Ishikawa (cell line): ENCODE data around the gene CPXM1.

Experiments
- CEBPB ChIP-seq: IDR thresholded peaks from 2 replicates; pipeline ENCODE4 v1.6.1; 2012
- CREB1 ChIP-seq: IDR thresholded peaks from 2 replicates; pipeline ENCODE4 v1.6.1; 2012; ENCODE audit warnings: low read depth
- EGR1 ChIP-seq: IDR thresholded peaks from 2 replicates; pipeline ENCODE4 v1.6.1; 2012
- EP300 ChIP-seq: IDR thresholded peaks from 2 replicates; pipeline ENCODE4 v1.6.1; 2012; ENCODE audit warnings: borderline replicate concordance
- FOXM1 ChIP-seq: IDR thresholded peaks from 2 replicates; pipeline ENCODE4 v1.6.1; 2012; ENCODE audit warnings: low read depth, borderline replicate concordance
- NFIC ChIP-seq: IDR thresholded peaks from 2 replicates; pipeline ENCODE4 v1.6.1; 2012
- RAD21 ChIP-seq: IDR thresholded peaks from 2 replicates; pipeline ENCODE4 v1.6.1; 2012; ENCODE audit warnings: low read depth
- TAF1 ChIP-seq: IDR thresholded peaks from 2 replicates; pipeline ENCODE4 v1.6.1; 2012; ENCODE audit warnings: low read depth, mild to moderate bottlenecking
- TCF12 ChIP-seq: IDR thresholded peaks from 2 replicates; pipeline ENCODE4 v1.6.1; 2012; ENCODE audit warnings: low read depth
- TEAD4 ChIP-seq: IDR thresholded peaks from 2 replicates; pipeline ENCODE4 v1.6.1; 2012
- YY1 ChIP-seq: IDR thresholded peaks from 2 replicates; pipeline ENCODE4 v1.6.1; 2012; ENCODE audit warnings: low read depth
- ZBTB7A ChIP-seq: IDR thresholded peaks from 2 replicates; pipeline ENCODE4 v1.6.1; 2012; ENCODE audit warnings: low read depth
- TF ChIP-seq, protein P1 (sequence below): IDR thresholded peaks from 2 replicates; pipeline ENCODE4 v1.6.1; 2012
- TF ChIP-seq, protein P2 (sequence below): IDR thresholded peaks from 2 replicates; pipeline ENCODE4 v1.6.1; 2012; ENCODE audit warnings: low read depth, mild to moderate bottlenecking
- TF ChIP-seq, protein P3 (sequence below): IDR thresholded peaks from 2 replicates; pipeline ENCODE4 v1.6.1; 2012

CPXM1 gene

DNA sequence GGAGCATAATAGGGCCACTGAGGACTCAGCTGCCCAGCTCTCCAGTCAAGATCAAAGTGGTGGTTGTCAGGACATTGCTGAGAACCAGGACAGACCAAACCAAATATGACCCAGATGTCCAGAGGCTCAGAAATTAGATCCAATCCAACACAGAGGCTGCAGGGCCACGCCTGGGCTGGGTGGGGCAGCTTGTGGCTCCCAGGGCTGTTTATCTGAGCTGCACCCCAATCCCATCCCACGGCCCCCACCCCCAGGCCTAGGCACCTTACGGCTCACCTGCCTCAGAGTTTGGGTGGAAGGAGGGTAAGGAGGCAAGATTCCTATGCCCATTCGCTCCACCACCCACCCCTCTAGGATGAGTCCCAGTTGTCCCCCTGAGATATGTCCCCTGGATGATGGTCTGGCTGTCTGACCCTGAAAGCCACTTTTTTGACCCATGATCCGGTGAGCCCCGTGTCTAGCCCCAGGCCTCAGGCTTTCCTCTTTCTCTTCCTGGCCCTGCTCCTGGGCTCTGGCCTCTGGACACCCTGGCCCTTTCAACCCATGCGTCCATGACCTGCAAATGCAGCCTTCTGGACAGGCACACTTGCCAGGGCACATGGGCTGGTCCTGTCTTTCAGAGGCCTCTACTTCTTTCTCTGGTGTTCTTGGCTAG lies 40.0 kb downstream of the CPXM1 start:
- TF ChIP-seq EP300 (no peak), EGR1 (no peak), YY1 (no peak), ZBTB7A (no peak), RAD21 (no peak), TCF12 (no peak), FOXM1 (no peak), CREB1 (no peak), CEBPB (no peak), TAF1 (no peak), TEAD4 (no peak), NFIC (no peak)
- TF ChIP-seq, protein P1, sequence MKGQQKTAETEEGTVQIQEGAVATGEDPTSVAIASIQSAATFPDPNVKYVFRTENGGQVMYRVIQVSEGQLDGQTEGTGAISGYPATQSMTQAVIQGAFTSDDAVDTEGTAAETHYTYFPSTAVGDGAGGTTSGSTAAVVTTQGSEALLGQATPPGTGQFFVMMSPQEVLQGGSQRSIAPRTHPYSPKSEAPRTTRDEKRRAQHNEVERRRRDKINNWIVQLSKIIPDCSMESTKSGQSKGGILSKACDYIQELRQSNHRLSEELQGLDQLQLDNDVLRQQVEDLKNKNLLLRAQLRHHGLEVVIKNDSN: no peak
- TF ChIP-seq, protein P2, sequence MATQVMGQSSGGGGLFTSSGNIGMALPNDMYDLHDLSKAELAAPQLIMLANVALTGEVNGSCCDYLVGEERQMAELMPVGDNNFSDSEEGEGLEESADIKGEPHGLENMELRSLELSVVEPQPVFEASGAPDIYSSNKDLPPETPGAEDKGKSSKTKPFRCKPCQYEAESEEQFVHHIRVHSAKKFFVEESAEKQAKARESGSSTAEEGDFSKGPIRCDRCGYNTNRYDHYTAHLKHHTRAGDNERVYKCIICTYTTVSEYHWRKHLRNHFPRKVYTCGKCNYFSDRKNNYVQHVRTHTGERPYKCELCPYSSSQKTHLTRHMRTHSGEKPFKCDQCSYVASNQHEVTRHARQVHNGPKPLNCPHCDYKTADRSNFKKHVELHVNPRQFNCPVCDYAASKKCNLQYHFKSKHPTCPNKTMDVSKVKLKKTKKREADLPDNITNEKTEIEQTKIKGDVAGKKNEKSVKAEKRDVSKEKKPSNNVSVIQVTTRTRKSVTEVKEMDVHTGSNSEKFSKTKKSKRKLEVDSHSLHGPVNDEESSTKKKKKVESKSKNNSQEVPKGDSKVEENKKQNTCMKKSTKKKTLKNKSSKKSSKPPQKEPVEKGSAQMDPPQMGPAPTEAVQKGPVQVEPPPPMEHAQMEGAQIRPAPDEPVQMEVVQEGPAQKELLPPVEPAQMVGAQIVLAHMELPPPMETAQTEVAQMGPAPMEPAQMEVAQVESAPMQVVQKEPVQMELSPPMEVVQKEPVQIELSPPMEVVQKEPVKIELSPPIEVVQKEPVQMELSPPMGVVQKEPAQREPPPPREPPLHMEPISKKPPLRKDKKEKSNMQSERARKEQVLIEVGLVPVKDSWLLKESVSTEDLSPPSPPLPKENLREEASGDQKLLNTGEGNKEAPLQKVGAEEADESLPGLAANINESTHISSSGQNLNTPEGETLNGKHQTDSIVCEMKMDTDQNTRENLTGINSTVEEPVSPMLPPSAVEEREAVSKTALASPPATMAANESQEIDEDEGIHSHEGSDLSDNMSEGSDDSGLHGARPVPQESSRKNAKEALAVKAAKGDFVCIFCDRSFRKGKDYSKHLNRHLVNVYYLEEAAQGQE: no peak
- TF ChIP-seq, protein P3, sequence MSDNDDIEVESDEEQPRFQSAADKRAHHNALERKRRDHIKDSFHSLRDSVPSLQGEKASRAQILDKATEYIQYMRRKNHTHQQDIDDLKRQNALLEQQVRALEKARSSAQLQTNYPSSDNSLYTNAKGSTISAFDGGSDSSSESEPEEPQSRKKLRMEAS: no peak

DNA sequence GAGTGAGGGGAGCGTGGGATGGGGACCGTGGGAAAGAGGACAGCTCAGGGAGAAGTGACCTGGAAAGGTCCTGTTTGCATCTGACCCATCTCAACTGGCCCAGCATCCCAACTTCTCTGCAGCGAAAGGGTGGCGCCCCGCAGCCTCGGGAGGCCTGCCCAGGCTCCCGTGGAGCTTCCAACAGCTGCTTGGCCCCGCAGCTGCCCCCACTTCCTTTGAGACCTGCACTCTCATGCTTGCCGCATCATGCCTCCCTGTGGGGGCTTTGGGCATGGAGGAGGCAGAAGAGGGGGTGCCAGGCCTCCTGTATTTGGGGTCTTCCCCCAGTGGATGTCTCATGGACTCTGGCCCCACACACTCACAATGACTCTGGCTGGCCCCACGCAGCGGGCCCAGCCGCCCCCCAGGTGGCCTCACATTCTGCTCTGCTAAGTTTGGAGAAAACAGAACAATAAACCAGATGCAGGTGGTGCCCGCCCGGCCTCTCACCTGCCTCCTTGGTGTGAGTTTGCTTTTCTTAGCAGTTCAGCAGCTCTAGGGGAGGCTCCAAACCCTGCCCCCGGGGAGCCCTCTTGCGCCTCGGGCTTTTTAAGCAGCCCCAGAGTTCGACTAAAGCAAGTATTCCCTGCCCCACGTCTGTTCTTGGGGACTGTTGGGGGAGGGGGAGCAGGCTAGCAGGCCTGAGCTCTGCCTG lies 40.7 kb downstream of the CPXM1 start:
- TF ChIP-seq EGR1 (no peak), TEAD4 (no peak), FOXM1 (no peak), CREB1 (no peak), NFIC (no peak), CEBPB (no peak), ZBTB7A (no peak)
- TF ChIP-seq, protein P3: no peak

DNA sequence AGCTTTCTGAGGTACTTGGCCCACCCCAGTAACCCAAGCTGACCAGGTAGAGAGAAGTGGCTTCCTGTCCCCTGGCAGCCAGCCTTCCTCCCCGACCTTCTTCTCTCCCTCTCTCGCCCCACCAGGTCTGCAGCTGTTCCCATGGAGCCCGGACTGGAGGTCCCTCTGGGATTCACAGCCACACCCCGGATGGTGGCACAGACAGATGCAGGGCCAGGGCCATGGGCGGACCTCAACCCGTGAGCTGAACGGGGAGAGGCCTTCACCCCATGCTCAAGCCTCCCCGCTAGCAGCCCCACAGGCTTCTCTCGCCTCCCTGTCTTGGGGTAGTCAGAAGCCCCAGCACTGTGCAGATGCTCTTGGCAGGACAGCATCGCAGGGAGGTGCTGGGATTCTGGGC lies 41.3 kb downstream of the CPXM1 start:
- TF ChIP-seq EGR1 (no peak), TAF1 (no peak), RAD21 (no peak), CEBPB (no peak), ZBTB7A (no peak), TEAD4 (no peak), NFIC (no peak), CREB1 (no peak), FOXM1 (no peak), TCF12 (no peak), EP300 (no peak), YY1 (no peak)
- TF ChIP-seq, protein P3: no peak
- TF ChIP-seq, protein P2: no peak

DNA sequence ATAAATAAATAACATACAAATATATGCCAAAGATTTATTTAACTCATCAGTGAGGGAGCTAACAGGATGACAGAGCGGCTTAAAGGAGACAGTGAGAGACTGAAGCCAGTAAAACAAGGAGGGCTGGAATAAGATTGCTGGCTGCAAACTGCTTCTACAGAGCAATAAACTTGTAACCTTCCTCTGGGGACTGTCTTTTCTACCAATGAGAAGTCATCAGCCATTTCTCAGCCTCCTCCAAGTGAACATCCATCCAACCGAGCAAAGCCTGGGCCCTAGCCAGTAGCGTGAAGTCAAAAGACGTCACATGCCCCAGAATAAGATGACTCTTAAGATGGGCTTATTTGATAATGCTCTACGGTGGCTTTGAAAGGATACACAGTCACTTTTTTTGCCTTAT lies 42.5 kb downstream of the CPXM1 start:
- no peak for TF ChIP-seq RAD21

DNA sequence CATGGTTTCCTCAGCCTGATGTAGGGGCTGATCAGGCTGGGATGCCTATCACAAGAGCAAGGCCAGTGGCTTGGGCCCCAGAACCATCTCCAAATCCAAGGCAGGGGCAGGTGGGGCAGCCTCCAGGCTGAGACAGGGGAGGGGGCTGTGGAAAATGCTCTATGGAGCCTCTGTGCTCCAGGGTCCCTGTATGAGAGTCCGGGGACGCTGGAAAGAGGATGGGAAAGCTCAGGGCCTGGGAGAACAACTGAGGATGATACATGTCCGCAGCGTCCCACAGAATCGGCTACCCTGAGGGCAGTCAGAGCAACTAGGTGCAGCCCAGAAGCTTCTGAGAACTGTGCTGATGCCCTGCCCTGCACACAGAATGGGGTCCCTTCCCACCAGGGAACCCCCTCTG lies 43.4 kb downstream of the CPXM1 start:
- TF ChIP-seq CEBPB (no peak), CREB1 (no peak), NFIC (no peak)

DNA sequence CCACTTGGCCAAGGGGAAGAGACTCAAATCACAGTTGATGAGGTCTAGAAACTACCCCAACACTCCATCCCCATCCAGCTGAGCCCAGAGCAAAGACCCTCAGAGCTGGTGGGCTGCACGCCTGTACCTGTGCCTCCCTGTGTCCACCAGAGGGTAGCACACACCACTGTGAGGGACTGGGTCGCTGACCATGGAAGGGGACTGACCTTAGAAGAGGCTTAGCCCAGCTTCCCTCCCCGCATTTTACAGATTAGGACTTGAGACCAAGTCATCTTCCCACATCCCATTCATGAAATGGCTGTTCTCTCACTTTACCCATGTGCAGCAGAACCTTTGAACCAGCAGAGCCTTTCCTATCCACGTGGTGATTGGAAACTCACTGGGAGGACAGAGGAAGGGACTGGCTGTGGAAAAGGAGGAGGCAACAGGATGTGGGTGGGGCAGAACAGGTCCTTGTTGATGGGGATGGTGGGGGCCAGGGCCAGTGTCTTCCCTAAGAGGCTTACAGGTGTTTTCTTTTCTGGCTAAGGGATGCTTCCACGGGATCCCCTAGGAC lies 44.3 kb downstream of the CPXM1 start:
- TF ChIP-seq CEBPB: no peak
- no peak for TF ChIP-seq CREB1
- peak; percentile 91 for TF ChIP-seq RAD21
